22Rv1 (cell line): ENCODE measurements around the gene STOML1.

ENCODE experiments used
- H3K27ac ChIP-seq: fragments of 450-650 bp; 2 replicates; pipeline ENCODE4 v1.5.1; 2017
- CTCF ChIP-seq: fragments of 450-650 bp; IDR thresholded peaks from 2 replicates; pipeline ENCODE4 v1.5.1; 2017; ENCODE audit warnings: mild to moderate bottlenecking
- ZFX ChIP-seq: fragments of 450-650 bp; IDR thresholded peaks from 2 replicates; pipeline ENCODE4 v1.6.1; 2017; ENCODE audit warnings: antibody characterized with exemption, borderline replicate concordance

The STOML1 gene

GRCh38 chr15:73991726-73992593 lies at the start of gene STOML1:
STOML1 (minus strand) TSS chr15:73992295; CDS start chr15:73992223, 72 bp downstream.
- peak within 1 kb of the TSS; percentile 60 for H3K27ac ChIP-seq
- TF ChIP-seq ZFX (no peak), CTCF (peak; percentile 94)

GRCh38 chr15:74041311-74041756 lies 49.2 kb upstream of the STOML1 start:
- TF ChIP-seq ZFX (no peak), CTCF (no peak)
- H3K27ac ChIP-seq = no peak overlapping the region

- no peak overlapping the region for H3K27ac ChIP-seq
- TF ChIP-seq CTCF = no peak
- no peak for TF ChIP-seq ZFX
Observed at GRCh38 chr15:74040109-74040850, 48.2 kb upstream of the STOML1 start.

- H3K27ac ChIP-seq = no peak overlapping the region
- TF ChIP-seq CTCF (no peak), ZFX (no peak)
Observed at GRCh38 chr15:74039656-74040010, 47.5 kb upstream of the STOML1 start.

- H3K27ac ChIP-seq = no peak overlapping the region
- no peak for TF ChIP-seq ZFX
Observed at GRCh38 chr15:74038707-74039655, 46.9 kb upstream of the STOML1 start.

GRCh38 chr15:74037171-74038117 lies 45.3 kb upstream of the STOML1 start:
- no peak overlapping the region for H3K27ac ChIP-seq
- no peak for TF ChIP-seq ZFX
- TF ChIP-seq CTCF = peak; percentile 22
